Panc1 (cell line): ENCODE results near the gene DTX3. TPM values are rescaled to one million over a fixed set of nuclear protein-coding genes. Genes with fewer than 3 reads are reported as not detected.

Experiments used
- ATAC-seq: fragments of 200-7000 bp; cut with Tn5 transposase; 2 replicates; pipeline ENCODE4 v1.9.1; 2020; ENCODE audit warnings: mild to moderate bottlenecking, moderate library complexity
- BruUV-seq: library from RNA; stranded (reverse); fragments of 400-500 nt; replicated peaks from 2 replicates; lab custom pipeline; 2021; lab: Mats Ljungman, UMichigan
- CTCF ChIA-PET: fragments of 300-600 bp; sonication (Branson Sonifier 250); formaldehyde crosslinking; loops from one replicate; lab custom pipeline; 2022; ENCODE audit warnings: antibody characterized with exemption; lab: Charles Lee
- POLR2A ChIA-PET: fragments of 300-600 bp; sonication (Branson Sonifier 250); formaldehyde crosslinking; loops from one replicate; lab custom pipeline; 2022; ENCODE audit warnings: antibody characterized with exemption; lab: Charles Lee
- DNase-seq: peaks from one replicate; pipeline ENCODE4 v3.0.0-alpha.2; 2010; ENCODE audit warnings: low read depth, low spot score
- H3K27ac ChIP-seq: 2 replicates; pipeline ENCODE4 v1.5.1; 2011; ENCODE audit warnings: mild to moderate bottlenecking, low read length, inconsistent platforms
- H3K27me3 ChIP-seq: fragments of 200-500 bp; sonication (Bioruptor generic); 2 replicates; pipeline ENCODE4 v1.6.0; 2014; ENCODE audit warnings: low read length, inconsistent platforms; ENCODE audit not compliant: control insufficient read depth, insufficient read depth
- H3K36me3 ChIP-seq: fragments of 200-500 bp; sonication (Bioruptor generic); 2 replicates; pipeline ENCODE4 v1.5.1; 2014; ENCODE audit warnings: inconsistent platforms, mild to moderate bottlenecking, low read length, moderate library complexity; ENCODE audit not compliant: control insufficient read depth, insufficient read depth
- H3K4me1 ChIP-seq: 2 replicates; pipeline ENCODE4 v1.5.1; 2011; ENCODE audit warnings: inconsistent platforms, mild to moderate bottlenecking, low read length, moderate library complexity; ENCODE audit not compliant: control insufficient read depth, insufficient read depth
- H3K4me3 ChIP-seq, 2 experiments: 2 replicates each; pipeline ENCODE4 v1.5.1; 2011 to 2012; ENCODE audit warnings: low read depth in 2 of 2, low read length in 2 of 2, mild to moderate bottlenecking in 2 of 2, inconsistent platforms in 1 of 2, moderate library complexity in 1 of 2
- H3K9me3 ChIP-seq: fragments of 200-500 bp; sonication (Bioruptor generic); 2 replicates; pipeline ENCODE4 v1.5.1; 2014; ENCODE audit warnings: low read depth, mild to moderate bottlenecking, inconsistent platforms, low read length, moderate library complexity; ENCODE audit not compliant: control insufficient read depth, insufficient read depth
- CTCF ChIP-seq: fragments of 450-650 bp; IDR thresholded peaks from 2 replicates; pipeline ENCODE4 v1.5.1; 2017; ENCODE audit warnings: mild to moderate bottlenecking
- POLR2AphosphoS5 ChIP-seq: IDR thresholded peaks from 2 replicates; pipeline ENCODE4 v1.6.1; 2012; ENCODE audit warnings: mild to moderate bottlenecking, low read depth, low read length, moderate library complexity
- REST ChIP-seq, 2 experiments: IDR thresholded peaks; 2 replicates each; pipeline ENCODE4 v1.6.1; 2011 to 2012; ENCODE audit warnings: low read depth in 2 of 2, control low read depth in 1 of 2, low read length in 1 of 2, mild to moderate bottlenecking in 1 of 2, moderate library complexity in 1 of 2; ENCODE audit not compliant: insufficient read depth in 1 of 2
- SIN3A ChIP-seq: IDR thresholded peaks from 2 replicates; pipeline ENCODE4 v1.6.1; 2012; ENCODE audit warnings: low read depth, mild to moderate bottlenecking, low read length, moderate library complexity, borderline replicate concordance; ENCODE audit not compliant: insufficient read depth
- TCF7L2 ChIP-seq: IDR thresholded peaks from 2 replicates; pipeline ENCODE4 v1.6.1; 2011; ENCODE audit warnings: mild to moderate bottlenecking, low read depth, low read length, inconsistent platforms
- in situ Hi-C: cut with HindIII; loops from 2 replicates; pipeline ENCODE4 v1.10.0; 2016; ENCODE audit warnings: low sequenced_read_pairs, low pct_unique_long_range_greater_than_20kb
- intact Hi-C: fragments of 100-400 bp; cut with micrococcal nuclease; formaldehyde crosslinking; loops from one replicate; pipeline ENCODE4 v1.10.0; 2022; ENCODE audit not compliant: unreplicated experiment
- total RNA-seq: library from RNA; stranded (reverse); gene quantifications from one replicate; pipeline ENCODE4 v1.2.1, GENCODE V29; 2021; ENCODE audit not compliant: unreplicated experiment

The DTX3 gene
- total RNA-seq, 1 experiment from 2014 or later: 37.8 TPM

- intact Hi-C loops: no loop called here
- Histone ChIP-seq H3K4me3 (no peak overlapping the region), H3K36me3 (no peaks in the 10 kb centered on the region), H3K27ac (no peak overlapping the region), H3K4me1 (no peaks in the 10 kb centered on the region), H3K27me3 (no peaks in the 10 kb centered on the region), H3K9me3 (no peaks in the 10 kb centered on the region)
- POLR2A ChIA-PET: interaction anchor here (0.7 kb wide), 2 partner anchors 12 to 1318 kb away, joined by 3 to 4 read pairs; no protein-coding TSS in a partner anchor
- DNase-seq (no peak), ATAC-seq (no peak)
- CTCF ChIA-PET: interaction anchor here (1.2 kb wide), 1 partner anchor 11 kb away, joined by 3 read pairs; no protein-coding TSS in a partner anchor
- in situ Hi-C loops: no loop called here
- no TSS peak for BruUV-seq
- TF ChIP-seq SIN3A (no peak), CTCF (no peak), REST (IDR thresholded peaks at IDR 0.05; ENCODE audit: insufficient read depth in 1 of 2, low read depth in 2 of 2, low read length in 1 of 2) (no peak), TCF7L2 (no peak), POLR2AphosphoS5 (no peak)
These were observed 32.5 kb upstream of the DTX3 start for GRCh38 chr12:57571926-57572762.

GRCh38 chr12:57574795-57575194 lies 29.8 kb upstream of the DTX3 start:
- H3K27ac ChIP-seq: no peak overlapping the region
- no peaks in the 10 kb centered on the region for H3K36me3 ChIP-seq
- no peaks in the 10 kb centered on the region for H3K9me3 ChIP-seq
- ChIA-PET POLR2A (no interaction called here), CTCF (interaction anchor here (0.9 kb wide), 1 partner anchor 9 kb away, joined by 3 read pairs; no protein-coding TSS in a partner anchor)
- no peaks in the 10 kb centered on the region for H3K27me3 ChIP-seq
- in situ Hi-C loops (no loop called here), intact Hi-C loops (no loop called here)
- TF ChIP-seq POLR2AphosphoS5: no peak
- no peak for TF ChIP-seq CTCF
- TF ChIP-seq SIN3A: no peak
- TF ChIP-seq REST (IDR thresholded peaks at IDR 0.05; ENCODE audit: insufficient read depth in 1 of 2, low read depth in 2 of 2, low read length in 1 of 2): no peak
- no peak for TF ChIP-seq TCF7L2
- DNase-seq (no peak), ATAC-seq (no peak)
- no peak overlapping the region for H3K4me3 ChIP-seq
- BruUV-seq: no TSS peak
- H3K4me1 ChIP-seq: no peaks in the 10 kb centered on the region
